Fibroblast of peridontal ligament (primary cell): ENCODE data around the gene TICRR.
"Not testable (repeated sequence)": the region's sequence is repeated elsewhere in the genome, so short reads cannot be mapped to it uniquely, and the experiment has no call there.

Source experiments
- DNase-seq: peaks from one replicate; pipeline ENCODE4 v3.0.0-alpha.2; 2010; ENCODE audit errors: extremely low read depth

Gene TICRR, protein sequence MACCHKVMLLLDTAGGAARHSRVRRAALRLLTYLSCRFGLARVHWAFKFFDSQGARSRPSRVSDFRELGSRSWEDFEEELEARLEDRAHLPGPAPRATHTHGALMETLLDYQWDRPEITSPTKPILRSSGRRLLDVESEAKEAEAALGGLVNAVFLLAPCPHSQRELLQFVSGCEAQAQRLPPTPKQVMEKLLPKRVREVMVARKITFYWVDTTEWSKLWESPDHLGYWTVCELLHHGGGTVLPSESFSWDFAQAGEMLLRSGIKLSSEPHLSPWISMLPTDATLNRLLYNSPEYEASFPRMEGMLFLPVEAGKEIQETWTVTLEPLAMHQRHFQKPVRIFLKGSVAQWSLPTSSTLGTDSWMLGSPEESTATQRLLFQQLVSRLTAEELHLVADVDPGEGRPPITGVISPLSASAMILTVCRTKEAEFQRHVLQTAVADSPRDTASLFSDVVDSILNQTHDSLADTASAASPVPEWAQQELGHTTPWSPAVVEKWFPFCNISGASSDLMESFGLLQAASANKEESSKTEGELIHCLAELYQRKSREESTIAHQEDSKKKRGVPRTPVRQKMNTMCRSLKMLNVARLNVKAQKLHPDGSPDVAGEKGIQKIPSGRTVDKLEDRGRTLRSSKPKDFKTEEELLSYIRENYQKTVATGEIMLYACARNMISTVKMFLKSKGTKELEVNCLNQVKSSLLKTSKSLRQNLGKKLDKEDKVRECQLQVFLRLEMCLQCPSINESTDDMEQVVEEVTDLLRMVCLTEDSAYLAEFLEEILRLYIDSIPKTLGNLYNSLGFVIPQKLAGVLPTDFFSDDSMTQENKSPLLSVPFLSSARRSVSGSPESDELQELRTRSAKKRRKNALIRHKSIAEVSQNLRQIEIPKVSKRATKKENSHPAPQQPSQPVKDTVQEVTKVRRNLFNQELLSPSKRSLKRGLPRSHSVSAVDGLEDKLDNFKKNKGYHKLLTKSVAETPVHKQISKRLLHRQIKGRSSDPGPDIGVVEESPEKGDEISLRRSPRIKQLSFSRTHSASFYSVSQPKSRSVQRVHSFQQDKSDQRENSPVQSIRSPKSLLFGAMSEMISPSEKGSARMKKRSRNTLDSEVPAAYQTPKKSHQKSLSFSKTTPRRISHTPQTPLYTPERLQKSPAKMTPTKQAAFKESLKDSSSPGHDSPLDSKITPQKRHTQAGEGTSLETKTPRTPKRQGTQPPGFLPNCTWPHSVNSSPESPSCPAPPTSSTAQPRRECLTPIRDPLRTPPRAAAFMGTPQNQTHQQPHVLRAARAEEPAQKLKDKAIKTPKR (N-terminal part only)

DNA sequence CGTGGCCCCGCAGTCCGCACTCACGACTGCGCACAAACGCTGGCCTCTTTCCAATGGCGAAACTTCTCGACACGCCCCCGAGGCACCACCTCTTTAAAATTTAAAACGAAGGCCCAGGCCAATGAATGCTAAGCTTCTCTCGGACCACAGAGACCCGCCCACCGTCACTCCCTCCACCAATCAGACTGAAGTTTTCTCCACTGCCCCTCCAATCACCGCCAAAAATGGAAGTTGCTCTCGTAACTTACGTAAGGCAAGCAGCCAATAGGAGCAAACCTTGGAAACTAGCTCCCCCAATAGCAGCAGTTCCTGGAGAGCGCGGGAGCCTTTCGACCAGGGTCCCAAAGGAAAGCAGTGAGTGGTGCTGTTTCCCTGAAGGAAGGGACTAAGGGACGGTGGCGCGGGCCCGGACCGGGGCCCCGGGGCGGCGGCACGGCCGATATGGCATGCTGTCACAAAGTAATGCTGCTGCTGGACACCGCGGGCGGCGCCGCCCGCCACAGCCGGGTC lies at the start of gene TICRR:
Gene TICRR, plus strand, starts transcription at position 324 of the 510 bp plus-strand sequence. Its CDS starts 118 bp downstream, at position 442.
- DNase-seq = peak; percentile 100

DNA sequence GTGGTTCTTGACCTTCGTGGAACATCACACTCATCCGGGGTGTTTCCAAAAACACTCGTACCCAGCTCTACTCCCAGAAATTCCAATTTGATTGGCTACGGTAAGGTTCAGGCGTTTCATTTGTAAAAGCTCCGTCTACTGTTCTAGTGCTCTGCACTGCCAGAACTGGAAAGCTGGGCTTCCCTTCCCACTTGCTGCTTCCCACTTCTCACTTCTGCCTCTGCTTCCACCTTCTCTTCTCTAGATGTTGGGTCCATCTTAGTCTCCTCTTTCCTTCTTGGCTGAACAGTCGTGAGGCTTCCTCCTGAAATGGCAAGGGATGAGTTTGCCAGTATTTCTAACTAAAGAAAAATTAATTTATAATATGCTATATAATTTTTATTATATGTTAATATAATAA lies 49.1 kb upstream of the TICRR start:
- no peak for DNase-seq

DNA sequence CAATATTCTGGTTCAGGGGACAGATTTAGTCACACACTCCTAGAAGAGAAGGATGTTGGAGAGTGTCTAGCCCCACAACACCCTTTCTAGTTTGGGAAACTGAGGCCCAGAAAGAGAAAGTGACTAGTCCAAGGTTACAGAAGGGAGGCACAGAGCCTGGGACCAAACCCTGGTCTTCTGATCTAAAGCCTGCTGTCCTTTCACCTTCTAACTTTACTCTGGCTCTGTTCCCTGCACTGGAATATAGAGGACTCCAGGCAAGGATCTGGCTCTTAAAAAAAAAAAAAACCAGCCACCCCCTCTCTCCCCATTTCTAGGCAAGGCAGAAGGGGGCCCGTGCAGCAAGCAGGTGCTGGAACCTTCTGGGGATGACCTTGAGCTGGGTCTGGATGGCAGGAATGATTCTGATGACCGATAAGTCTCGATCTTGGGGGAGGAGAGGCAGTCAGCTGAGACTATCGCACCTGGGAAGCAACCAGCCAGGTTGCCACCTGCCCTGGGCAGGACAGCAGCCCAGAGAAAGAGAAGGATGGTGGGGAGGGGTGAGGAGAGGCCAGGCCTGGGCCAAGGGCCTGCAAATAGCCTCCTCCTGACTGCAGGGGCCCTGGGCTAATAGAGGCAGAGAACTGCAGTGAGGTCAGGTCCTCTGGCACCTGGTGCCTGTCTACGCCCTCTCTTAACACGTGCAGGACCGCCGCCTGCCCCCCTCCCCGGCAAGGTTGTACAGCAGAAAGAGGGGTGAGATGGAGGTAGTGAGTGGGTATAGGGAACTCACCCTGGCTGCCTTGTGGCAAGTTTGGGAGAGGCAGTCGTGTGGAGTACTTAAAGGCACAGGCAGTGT lies 48.4 kb upstream of the TICRR start:
- no peak for DNase-seq

DNA sequence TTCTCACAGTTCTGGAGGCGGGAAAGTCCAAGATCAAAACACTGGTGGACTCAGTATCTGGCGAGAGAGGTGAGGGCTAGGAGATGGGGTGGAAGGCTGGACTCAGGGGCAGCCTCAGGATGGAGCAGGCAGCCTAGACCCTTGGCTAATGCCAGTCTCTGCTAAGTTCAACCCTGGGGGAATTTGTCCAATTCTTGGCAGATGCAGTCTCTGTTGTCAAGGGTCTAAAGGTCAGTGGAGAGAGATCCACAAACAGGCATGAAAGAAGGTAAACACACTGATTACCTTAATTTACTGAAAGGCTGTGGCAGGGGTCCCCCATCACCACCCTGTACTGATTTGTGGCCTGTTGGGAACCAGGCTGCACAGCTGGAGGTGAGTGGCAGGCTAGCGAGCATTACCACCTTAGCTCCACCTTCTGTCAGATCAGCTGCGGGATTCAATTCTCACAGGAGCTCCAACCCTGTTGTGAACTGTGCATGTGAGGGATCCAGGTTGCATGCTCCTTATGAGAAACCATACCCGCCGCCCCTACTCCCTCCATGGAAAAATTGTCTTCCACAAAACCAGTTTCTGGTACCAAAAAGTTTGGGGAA lies 46.4 kb upstream of the TICRR start:
- no peak for DNase-seq

DNA sequence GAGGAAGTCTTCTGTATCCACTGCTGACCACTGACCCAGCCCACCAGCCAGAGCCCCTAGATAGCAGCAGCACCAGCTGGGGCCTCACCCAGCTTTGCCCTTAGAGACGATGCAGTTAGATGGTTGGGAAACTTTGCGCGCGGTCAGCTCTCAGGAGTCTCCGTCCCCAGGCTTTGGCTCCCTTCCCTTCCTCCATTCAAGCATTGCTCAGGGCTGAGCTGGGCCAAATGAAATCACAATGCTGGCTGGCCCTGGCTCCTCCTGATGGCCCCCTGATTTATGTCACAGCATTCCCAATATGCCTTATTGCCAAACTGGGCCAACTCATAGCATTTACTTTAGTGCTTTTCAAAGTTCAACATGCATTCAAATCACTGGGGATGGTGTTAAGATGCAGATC lies 44.3 kb upstream of the TICRR start:
- no peak for DNase-seq

DNA sequence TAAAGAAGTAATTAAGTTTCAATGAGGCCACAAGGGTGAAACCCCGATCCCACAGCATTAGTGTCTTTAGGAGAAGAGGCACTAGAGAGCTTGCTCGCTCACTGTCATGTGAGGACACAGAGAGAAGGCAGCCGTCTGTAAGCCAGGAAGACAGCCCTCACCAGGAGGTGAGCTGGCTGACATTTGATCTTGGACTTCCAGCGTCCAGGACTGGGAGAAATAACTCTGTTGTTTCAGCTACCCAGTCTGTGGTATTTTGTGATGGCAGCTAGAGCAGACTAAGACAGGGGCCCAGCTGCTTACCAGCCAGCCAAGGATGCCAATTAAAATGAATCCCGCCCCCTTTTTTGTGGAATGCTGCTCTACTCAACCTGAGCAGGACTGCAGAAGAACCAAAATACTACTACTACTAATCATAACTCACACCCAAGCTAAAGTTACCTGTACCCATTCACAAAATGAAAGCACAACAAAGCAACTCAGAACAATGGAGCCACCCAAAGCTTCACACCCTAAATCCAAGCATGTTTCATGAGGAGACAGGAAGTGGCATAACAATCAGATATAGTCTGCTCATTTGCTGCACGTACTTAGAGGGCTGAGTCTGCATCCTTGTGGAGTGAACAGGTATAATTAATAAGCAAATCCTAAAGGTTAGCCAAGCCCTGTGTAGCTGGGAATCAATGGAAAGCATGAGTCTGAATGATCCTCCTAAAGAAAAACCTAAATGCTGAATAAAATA lies 43.3 kb upstream of the TICRR start:
- no peak for DNase-seq

DNA sequence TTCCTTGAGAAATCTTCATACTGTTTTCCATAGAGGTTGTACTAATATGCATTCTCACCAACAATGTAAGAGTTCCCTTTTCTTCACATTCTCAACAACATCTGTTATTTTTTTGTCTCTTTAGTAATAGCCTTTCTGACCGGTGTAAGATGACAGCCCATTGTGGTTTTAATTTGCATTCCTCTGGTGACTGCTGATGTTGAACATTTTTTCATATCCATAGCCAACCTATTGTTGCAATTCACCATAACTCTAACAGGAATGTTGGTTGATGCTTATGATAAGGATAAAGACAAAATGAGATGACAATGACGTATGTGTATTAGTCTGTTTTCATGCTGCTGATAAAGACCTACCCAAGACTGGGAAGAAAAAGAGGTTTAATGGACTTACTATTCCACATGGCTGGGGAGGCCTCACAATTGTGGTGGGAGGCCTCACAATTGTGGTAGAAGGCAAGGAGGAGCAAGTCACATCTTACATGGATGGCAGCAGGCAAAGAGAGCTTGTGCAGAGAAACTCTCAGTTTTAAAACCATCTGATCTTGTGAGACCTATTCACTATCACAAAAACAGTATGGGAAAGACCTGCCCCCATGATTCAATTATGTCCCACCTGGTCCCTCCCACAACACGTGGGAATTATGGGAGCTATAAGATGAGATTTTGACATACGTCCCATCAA lies 41.3 kb upstream of the TICRR start:
- peak; percentile 8 for DNase-seq

DNA sequence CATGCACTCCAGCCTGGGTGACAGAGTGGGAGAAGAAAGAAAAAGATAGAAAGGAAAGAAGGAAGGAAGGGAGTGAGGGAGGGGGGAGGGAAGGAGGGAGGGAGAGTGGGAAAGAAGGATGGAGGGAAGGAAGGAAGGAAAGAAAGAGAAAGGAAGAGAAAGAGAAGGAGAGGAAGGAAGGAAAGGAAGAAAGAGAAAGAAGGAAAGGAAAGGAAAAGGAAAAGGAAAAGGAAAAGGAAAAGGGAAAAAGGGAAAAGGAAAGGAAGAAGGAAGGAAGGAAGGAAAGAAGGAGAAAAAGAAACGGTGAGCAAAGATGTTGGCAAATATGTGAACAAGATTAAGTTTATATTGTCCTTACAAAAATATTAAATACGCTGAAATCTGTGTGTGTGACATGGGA lies 36.2 kb upstream of the TICRR start:
- DNase-seq = no peak

DNA sequence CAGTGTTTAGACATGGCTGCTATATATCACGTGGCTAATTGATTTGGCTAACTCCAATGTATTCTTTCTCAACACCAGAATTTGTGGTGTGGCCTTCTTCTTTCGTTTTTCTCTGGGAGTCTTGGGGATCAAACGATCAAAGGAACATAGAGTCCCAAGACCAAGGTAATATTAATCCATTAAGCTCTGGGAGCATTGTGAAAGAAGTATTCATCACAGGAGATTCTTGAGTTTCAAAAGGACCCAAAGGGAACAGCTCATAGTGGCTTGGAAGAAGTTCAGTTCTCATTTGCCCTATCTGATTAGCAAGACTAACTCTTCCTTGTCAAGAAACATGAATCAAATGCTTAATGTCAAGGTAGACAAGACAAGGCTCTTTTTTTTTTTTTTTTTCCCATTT lies 32.9 kb upstream of the TICRR start:
- no peak for DNase-seq

DNA sequence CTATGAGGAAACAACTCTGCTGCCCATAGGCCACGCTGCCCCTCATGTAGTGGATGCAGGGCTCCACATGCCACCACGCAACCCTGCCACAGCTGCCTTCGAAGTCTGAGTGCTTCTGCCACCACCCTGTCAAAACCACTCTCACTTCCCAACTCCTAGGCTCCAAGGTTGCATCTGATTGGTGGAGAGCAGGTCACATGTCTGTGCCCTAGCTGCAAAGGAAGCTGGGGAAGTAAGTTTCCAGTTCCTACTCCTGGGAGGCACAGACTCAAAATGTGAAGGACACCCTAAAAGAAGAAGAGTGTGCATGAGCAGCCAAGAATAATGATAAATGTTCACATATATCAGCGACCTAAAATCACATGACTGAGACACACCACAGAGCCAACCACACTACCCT lies 31.9 kb upstream of the TICRR start:
- DNase-seq = no peak

DNA sequence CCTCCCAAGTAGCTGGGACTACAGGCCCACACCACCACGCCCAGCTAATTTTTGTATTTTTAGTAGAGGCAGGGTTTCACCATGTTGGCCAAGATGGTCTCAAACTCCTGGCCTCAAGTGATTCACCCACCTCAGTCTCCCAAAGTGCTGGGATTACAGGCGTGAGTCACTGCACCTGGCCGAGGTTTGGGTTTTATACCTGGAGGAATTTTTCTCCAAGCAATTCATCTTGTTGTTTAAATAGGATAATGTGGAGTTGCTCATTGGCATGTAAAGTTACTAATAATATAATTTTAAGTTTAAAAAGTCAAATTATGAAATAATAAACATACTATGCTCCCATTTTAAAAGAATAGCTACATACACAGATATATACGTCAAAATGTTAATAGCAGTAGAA lies 26.1 kb upstream of the TICRR start:
- DNase-seq = not testable (repeated sequence)

DNA sequence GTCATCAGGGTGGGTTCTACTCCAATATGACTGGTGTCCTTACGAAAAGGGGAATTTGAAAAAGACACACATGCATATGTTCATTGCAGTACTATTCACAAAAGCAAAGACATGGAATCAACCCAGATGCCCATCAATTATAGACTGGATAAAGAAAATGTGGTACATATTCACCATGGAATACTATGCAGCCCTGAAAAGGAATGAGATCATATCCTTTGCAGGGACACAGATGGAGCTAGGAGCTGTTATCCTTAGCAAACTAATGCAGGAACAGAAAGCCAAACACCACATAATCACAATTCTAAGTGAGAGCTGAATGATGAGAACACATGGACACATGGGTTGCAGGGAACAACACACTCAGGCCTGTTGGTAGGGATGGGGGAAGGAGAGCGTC lies 24.8 kb upstream of the TICRR start:
- DNase-seq = no peak

DNA sequence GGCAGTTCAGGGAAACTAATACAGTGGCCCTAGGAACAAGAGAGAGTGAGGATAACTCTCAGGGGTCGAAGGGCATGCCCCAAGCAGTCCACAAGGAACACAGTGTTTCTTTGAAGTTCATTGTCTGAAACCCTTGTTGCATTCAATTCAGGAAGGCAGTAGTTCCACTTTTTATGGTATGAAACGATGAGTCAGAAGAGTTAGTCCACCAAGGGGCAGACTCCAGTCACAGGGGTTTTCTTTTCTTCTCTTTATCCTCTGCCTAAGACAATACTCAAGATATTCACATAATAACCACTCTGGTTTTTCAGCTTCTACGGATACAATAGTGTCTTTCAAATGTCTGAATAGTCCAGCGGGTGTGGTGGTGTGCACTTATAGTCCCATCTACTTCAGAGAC lies 23.7 kb upstream of the TICRR start:
- DNase-seq = no peak

DNA sequence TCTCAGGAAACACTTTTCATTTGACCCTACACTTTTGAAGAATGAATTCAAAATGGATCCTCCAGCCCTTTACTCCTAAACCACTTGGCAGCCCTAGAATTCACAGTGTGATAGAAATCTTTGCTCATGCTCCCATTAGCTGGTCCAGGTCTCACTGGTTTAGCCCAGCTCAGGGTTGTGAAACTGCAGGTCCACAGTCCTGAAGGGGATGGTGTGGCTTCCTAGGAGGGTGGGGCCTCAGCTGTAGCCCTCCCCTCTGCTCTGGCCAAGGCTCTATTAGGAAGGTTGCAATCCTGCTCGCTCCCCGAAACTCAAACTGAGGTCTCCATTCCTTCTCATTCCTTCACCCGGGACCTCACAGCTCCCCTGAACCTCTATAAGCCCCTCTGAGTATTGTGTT lies 21.6 kb upstream of the TICRR start:
- DNase-seq = no peak

DNA sequence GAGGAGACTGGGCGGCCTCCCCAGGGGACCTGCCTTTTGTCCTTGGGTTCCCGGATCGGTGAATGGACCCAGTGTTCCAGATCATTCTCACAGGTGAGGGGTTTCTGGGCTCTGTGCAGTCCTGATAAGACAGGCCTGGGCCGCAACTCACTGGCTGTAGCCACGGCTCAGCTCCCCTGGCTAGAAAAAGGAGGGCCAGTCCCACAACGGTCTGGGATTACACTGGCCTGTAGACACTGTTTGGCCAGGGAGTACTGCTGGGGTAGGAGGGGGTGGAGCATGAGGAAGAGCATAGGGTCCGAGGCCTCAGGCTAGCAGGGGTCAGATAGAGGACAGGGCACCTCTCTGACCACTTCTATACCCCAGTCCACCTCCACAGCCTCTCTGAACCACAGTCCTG lies 21.0 kb upstream of the TICRR start:
- DNase-seq = no peak

DNA sequence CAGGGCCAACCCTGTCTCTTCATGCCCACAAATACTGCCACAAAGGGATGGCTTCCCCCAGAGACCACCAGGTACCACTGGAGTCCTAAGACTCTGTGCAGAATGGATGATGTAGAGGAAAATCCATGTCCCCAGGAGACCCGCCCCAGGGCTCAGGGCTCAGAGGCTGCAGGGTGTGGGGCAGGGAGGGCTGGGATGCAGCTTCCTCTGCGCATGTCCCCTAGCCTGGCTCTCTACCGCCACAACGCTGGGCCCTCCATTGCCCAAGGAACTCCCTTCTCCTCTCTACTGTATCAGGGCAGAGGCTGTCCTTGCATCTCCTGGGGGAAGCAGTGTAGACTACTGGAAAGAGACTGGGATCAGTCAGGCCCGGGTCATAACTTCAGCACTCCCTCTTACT lies 19.5 kb upstream of the TICRR start:
- DNase-seq = no peak

DNA sequence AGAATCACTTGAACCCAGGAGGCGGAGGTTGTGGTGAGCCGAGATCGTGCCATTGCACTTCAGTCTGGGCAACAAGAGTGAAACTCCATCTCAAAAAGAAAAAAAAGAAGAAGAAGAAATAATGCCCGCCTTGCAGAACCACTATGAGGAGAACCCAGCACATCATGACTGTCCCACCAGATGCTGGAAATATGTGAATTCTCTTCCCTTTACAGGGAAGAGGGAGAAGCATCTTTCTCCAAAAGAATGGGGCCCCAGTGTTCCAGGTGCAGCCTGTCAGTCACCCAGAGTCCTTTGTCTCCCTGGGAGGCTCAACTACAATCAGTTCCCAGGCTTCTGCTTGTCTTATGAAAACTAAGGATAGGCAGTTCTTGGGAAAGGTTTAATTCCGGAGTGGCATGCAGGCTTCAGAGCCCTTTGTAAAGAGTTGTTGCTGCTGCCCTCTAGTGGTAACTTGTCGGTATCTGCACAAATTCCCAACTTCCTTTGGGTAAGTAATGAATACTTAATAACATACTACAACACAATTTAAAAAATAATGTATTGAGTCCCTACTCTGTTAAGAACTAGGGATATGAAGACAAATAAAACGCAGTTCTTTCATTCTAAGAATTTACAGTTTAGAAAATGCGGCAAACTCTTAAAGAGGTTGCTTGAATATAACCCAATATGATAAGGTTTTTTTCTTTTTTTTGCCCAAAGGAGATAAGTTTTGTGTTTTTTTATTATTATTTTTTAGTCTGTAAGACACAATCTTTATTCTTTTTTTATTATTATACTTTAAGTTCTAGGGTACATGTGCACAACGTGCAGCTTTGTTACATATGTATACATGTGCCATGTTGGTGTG lies 18.6 kb upstream of the TICRR start:
- peak; percentile 86 for DNase-seq

DNA sequence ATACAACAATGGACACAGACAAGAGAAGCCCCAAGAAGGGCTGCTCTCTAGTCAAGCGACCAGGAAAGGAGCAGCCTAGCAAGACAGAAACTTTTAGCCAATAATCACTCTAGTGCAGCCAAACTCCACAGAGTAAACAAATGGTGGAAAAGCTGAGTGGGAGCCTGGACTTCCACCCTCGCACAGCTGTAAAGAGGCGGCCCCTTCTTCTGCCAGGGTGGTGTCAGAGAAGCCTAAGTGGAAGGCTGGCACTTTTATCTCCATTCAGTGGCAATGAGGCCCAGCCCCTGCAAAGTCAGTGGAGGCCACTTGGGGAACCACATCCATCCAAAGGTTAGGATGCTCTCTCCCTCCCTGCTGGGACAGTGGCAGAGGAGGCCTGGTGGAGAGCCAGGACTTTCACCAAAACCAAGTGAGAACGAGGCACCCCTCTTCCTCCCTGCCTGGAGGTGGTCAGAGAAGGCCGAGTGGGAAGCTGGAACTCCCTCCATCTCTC lies 15.5 kb upstream of the TICRR start:
- no peak for DNase-seq
